ENCODE measurements around the gene NDST1. TPM values are rescaled to one million over a fixed set of nuclear protein-coding genes. Genes with fewer than 3 reads are reported as not detected.

The NDST1 gene
- polyA plus RNA-seq, 1 donor (not counting 4 experiments of a cell fraction or from before 2014, with no cell fraction given) = 24.9 TPM

DNA sequence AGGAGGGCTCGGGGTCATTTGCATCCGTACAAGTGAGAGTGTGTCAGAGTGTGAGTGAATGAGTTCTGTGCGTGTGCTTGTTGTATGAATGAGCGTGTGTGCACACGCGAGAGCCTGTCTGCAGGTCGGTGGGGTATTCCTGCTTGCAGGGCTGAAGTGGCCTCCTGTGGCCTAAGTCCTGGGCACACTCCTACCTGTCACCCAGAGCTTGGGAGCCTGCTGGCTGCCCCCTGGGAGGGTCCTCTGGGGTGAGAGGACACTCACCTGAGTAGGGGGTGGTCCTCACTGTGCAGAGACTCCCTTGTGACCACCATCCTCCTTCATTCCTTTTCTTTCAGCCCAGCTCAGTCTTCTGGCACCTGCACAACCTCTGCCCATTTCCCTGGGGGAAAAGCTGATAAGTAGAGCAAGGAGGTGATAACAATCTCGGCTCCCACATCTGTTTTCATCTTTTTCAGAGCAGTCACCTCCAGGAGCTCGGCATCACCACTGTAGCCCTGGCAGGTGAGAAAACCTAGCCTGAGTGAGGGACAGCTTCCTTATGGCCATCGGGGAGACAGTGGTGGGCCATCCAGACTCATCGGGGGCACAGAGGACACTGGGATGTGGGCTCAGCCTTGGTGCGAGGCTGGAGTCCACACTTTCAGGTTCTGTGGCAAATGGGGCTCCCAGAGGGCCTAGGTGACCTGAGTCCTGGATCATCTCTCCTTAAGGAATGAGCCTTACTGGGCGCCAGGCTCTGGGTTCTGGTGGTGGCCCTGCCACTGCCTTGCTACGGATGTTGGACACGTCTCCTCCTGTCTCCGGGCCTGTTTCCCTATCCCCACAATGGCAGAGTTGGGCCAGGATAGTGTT is 93.8 kb downstream of the NDST1 start:
- Histone ChIP-seq H3K4me3 (ENCODE audit: control insufficient read depth in 2 of 3, extremely low read depth in 1 of 3, insufficient read depth in 2 of 3, low read depth in 1 of 3, low read length in 3 of 3) (peak overlapping the region in 2 of 3 experiments; percentile 40 to 50), H3K27me3 (ENCODE audit: control insufficient read depth, extremely low read depth, insufficient read depth, low read length) (no peaks in the 10 kb centered on the region), H3K4me2 (ENCODE audit: control insufficient read depth, extremely low read depth, insufficient read depth, low read depth, low read length) (peak overlapping the region; percentile 75), H3K9me1 (ENCODE audit: control insufficient read depth, extremely low read depth, insufficient read depth, low read length) (no peaks in the 10 kb centered on the region), H3K9ac (ENCODE audit: control insufficient read depth, extremely low read depth, insufficient read depth, low read length) (peak overlapping the region; percentile 94), H4K20me1 (ENCODE audit: control insufficient read depth, extremely low read depth, insufficient read depth, low read length) (no peaks in the 10 kb centered on the region), H3K79me2 (ENCODE audit: control insufficient read depth, insufficient read depth, low read length) (no peaks in the 10 kb centered on the region), H3K4me1 (ENCODE audit: control insufficient read depth, extremely low read depth, insufficient read depth, low read length) (peaks cover 38% of the 10 kb centered on the region), H3K27ac (ENCODE audit: control insufficient read depth, insufficient read depth, low read length) (peak overlapping the region; percentile 93), H3K9me3 (ENCODE audit: control insufficient read depth, low read depth, low read length) (no peaks in the 10 kb centered on the region), H2AFZ (ENCODE audit: control insufficient read depth, low read length) (peak overlapping the region; percentile 70), H3K36me3 (ENCODE audit: control insufficient read depth in 2 of 2, extremely low read depth in 1 of 2, insufficient read depth in 2 of 2, low read length in 2 of 2) (no peaks in the 10 kb centered on the region)
- FAIRE-seq (peak; percentile 80), DNase-seq (ENCODE audit: low read depth, low spot score) (no peak)
- TF ChIP-seq EZH2 (IDR thresholded peaks at IDR 0.05; ENCODE audit: low read length) = no peak
- TF ChIP-seq, protein P1, sequence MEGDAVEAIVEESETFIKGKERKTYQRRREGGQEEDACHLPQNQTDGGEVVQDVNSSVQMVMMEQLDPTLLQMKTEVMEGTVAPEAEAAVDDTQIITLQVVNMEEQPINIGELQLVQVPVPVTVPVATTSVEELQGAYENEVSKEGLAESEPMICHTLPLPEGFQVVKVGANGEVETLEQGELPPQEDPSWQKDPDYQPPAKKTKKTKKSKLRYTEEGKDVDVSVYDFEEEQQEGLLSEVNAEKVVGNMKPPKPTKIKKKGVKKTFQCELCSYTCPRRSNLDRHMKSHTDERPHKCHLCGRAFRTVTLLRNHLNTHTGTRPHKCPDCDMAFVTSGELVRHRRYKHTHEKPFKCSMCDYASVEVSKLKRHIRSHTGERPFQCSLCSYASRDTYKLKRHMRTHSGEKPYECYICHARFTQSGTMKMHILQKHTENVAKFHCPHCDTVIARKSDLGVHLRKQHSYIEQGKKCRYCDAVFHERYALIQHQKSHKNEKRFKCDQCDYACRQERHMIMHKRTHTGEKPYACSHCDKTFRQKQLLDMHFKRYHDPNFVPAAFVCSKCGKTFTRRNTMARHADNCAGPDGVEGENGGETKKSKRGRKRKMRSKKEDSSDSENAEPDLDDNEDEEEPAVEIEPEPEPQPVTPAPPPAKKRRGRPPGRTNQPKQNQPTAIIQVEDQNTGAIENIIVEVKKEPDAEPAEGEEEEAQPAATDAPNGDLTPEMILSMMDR (optimal IDR thresholded peaks at IDR 0.05 in 1 of 3, IDR thresholded peaks at IDR 0.05 in 1 of 3, conservative IDR thresholded peaks at IDR 0.05 in 1 of 3; ENCODE audit: extremely low read depth in 1 of 3, insufficient read depth in 2 of 3, low read length in 3 of 3) = no peak
- dilution Hi-C loops (cut with MboI; ENCODE audit: extremely low pct_ligation_motif_present, low sequenced_read_pairs) = no loop called here

GRCh38 chr5:150603052-150603451 is 95.1 kb downstream of the NDST1 start:
- Histone ChIP-seq H3K4me3 (ENCODE audit: control insufficient read depth in 2 of 3, extremely low read depth in 1 of 3, insufficient read depth in 2 of 3, low read depth in 1 of 3, low read length in 3 of 3) (no peak overlapping the region), H3K9me1 (ENCODE audit: control insufficient read depth, extremely low read depth, insufficient read depth, low read length) (no peaks in the 10 kb centered on the region), H3K4me2 (ENCODE audit: control insufficient read depth, extremely low read depth, insufficient read depth, low read depth, low read length) (no peak overlapping the region), H3K27me3 (ENCODE audit: control insufficient read depth, extremely low read depth, insufficient read depth, low read length) (no peaks in the 10 kb centered on the region), H2AFZ (ENCODE audit: control insufficient read depth, low read length) (no peak overlapping the region), H4K20me1 (ENCODE audit: control insufficient read depth, extremely low read depth, insufficient read depth, low read length) (no peaks in the 10 kb centered on the region), H3K36me3 (ENCODE audit: control insufficient read depth in 2 of 2, extremely low read depth in 1 of 2, insufficient read depth in 2 of 2, low read length in 2 of 2) (no peaks in the 10 kb centered on the region), H3K27ac (ENCODE audit: control insufficient read depth, insufficient read depth, low read length) (no peak overlapping the region), H3K79me2 (ENCODE audit: control insufficient read depth, insufficient read depth, low read length) (no peaks in the 10 kb centered on the region), H3K9me3 (ENCODE audit: control insufficient read depth, low read depth, low read length) (no peaks in the 10 kb centered on the region), H3K9ac (ENCODE audit: control insufficient read depth, extremely low read depth, insufficient read depth, low read length) (no peak overlapping the region), H3K4me1 (ENCODE audit: control insufficient read depth, extremely low read depth, insufficient read depth, low read length) (peaks cover 36% of the 10 kb centered on the region)
- no peak for TF ChIP-seq EZH2 (IDR thresholded peaks at IDR 0.05; ENCODE audit: low read length)
- TF ChIP-seq, protein P1 (optimal IDR thresholded peaks at IDR 0.05 in 1 of 3, IDR thresholded peaks at IDR 0.05 in 1 of 3, conservative IDR thresholded peaks at IDR 0.05 in 1 of 3; ENCODE audit: extremely low read depth in 1 of 3, insufficient read depth in 2 of 3, low read length in 3 of 3) = no peak
- FAIRE-seq (no peak), DNase-seq (ENCODE audit: low read depth, low spot score) (no peak)
- dilution Hi-C loops (cut with MboI; ENCODE audit: extremely low pct_ligation_motif_present, low sequenced_read_pairs) = no loop called here
